ENCODE results near the gene MBOAT2. TPM values are rescaled to one million over a fixed set of nuclear protein-coding genes. Genes with fewer than 3 reads are reported as not detected.

Gene MBOAT2
- total and polyA plus RNA-seq, 2 of the 13 experiments (the other 11 are each of a cell fraction or from before 2014, with no cell fraction given) = 0.11 to 0.36 TPM

- no peak for FAIRE-seq
Measured at GRCh38 chr2:9018534-9018933, 15.1 kb upstream of the MBOAT2 start.

More at GRCh38 chr2:9018534-9018933, 15.1 kb upstream of the MBOAT2 start:
- Histone ChIP-seq H3K27me3 (ENCODE audit: control insufficient read depth in 1 of 2, insufficient read depth in 2 of 2, low read length in 2 of 2) (peaks cover 0 to 23% of the 10 kb centered on the region in 2 experiments; a peak in 1 of 5 replicates), H3K9me3 (ENCODE audit: low read length) (no peaks in the 10 kb centered on the region), H3K36me3 (replicated peaks in 1 of 2; ENCODE audit: control insufficient read depth in 1 of 2, insufficient read depth in 2 of 2, low read length in 2 of 2) (no peaks in the 10 kb centered on the region), H3K4me3 (replicated peaks in 1 of 3; ENCODE audit: insufficient read depth in 1 of 3, low read depth in 2 of 3, low read length in 3 of 3) (no peak overlapping the region), H3K4me1 (ENCODE audit: insufficient read depth, low read length) (no peaks in the 10 kb centered on the region), H4K20me1 (ENCODE audit: insufficient read depth, low read length) (no peaks in the 10 kb centered on the region), H2AFZ (ENCODE audit: low read length) (no peak overlapping the region), H3K27ac (ENCODE audit: extremely low read length, insufficient read depth, low read length) (no peak overlapping the region), H3K79me2 (ENCODE audit: insufficient read depth, low read length) (no peaks in the 10 kb centered on the region), H3K9ac (ENCODE audit: insufficient read depth, low read depth, low read length) (no peak overlapping the region), H3K4me2 (ENCODE audit: low read depth, low read length) (no peak overlapping the region)
- POLR2A ChIA-PET = no interaction called here
- in situ Hi-C loops (cut with HindIII; ENCODE audit: extremely low pct_ligation_motif_present, low pct_unique_long_range_greater_than_20kb) = no loop called here
- TF ChIP-seq EEA1 (CRISPR knock-in tag; IDR thresholded peaks at IDR 0.05; ENCODE audit: borderline replicate concordance) = no peak
- no peak for TF ChIP-seq ZNF451 (CRISPR knock-in tag; IDR thresholded peaks at IDR 0.05)
- no peak for TF ChIP-seq ARID5B (CRISPR knock-in tag; IDR thresholded peaks at IDR 0.05)
- no peak for TF ChIP-seq ZNF572 (CRISPR knock-in tag; IDR thresholded peaks at IDR 0.05)
- no peak for TF ChIP-seq MED8 (CRISPR knock-in tag; IDR thresholded peaks at IDR 0.05; ENCODE audit: insufficient replicate concordance)
- no peak for TF ChIP-seq ZNF260 (CRISPR knock-in tag; IDR thresholded peaks at IDR 0.05; ENCODE audit: borderline replicate concordance, low read depth)
- no peak for TF ChIP-seq ZNF790 (CRISPR knock-in tag; IDR thresholded peaks at IDR 0.05; ENCODE audit: borderline replicate concordance)
- no peak for TF ChIP-seq ZNF720 (CRISPR knock-in tag; IDR thresholded peaks at IDR 0.05)
- no peak for TF ChIP-seq DR1 (CRISPR knock-in tag; IDR thresholded peaks at IDR 0.05)
- no peak for TF ChIP-seq POGZ (CRISPR knock-in tag; IDR thresholded peaks at IDR 0.05)
- TF ChIP-seq CEBPB (IDR thresholded peaks at IDR 0.05; ENCODE audit: borderline replicate concordance, low read depth, low read length) = no peak
- TF ChIP-seq MTF1 (CRISPR knock-in tag; IDR thresholded peaks at IDR 0.05) = no peak
- no peak for TF ChIP-seq PRDM15 (CRISPR knock-in tag; IDR thresholded peaks at IDR 0.05)
- intact Hi-C loops (cut with micrococcal nuclease; ENCODE audit: unreplicated experiment) = no loop called here
- BruUV-seq (replicated peaks) = no TSS peak
- 27% methylated on average over 7 of the region's 7 CpGs for WGBS (ENCODE audit: low lambda C conversion rate)
- no peak for DNase-seq (ENCODE audit: low spot score)
- CTCF ChIA-PET (ENCODE audit: low intra/inter-chr PET ratio, low total read pairs) = no interaction called here
- ATAC-seq = no peak

Measured in HepG2 (cell line).